ENCODE data around the gene NPHS2.

GRCh38 chr1:179558078-179558477, 17.7 kb downstream of the NPHS2 start:
- TF ChIP-seq CTCF (IDR thresholded peaks at IDR 0.05): no peak
- TF ChIP-seq POLR2A (IDR thresholded peaks at IDR 0.05): no peak
